Caco-2 (cell line): Measurements from ENCODE around the gene FAM98C. TPM values are rescaled to one million over a fixed set of nuclear protein-coding genes. Genes with fewer than 3 reads are reported as not detected.
A peak's percentile ranks its signal among the peaks of the same experiment; 100 is the strongest.

Experiments used
- BruUV-seq: library from RNA; stranded (reverse); fragments of 400-500 nt; replicated peaks from 2 replicates; lab custom pipeline; 2021; lab: Mats Ljungman, UMichigan
- CTCF ChIA-PET: fragments of 300-600 bp; sonication (Branson Sonifier 250); formaldehyde crosslinking; loops from one replicate; lab custom pipeline; 2022; ENCODE audit warnings: antibody characterized with exemption; lab: Charles Lee
- POLR2A ChIA-PET: fragments of 300-600 bp; sonication (Branson Sonifier 250); formaldehyde crosslinking; loops from one replicate; lab custom pipeline; 2022; ENCODE audit warnings: antibody characterized with exemption; lab: Charles Lee
- DNase-seq, 2 experiments: peaks; one replicate each; pipeline versions ENCODE4 v3.0.0 to v3.0.0-alpha.2; 2020 to 2022
- H3K27me3 ChIP-seq: replicated peaks from 2 replicates; pipeline ENCODE4 v1.6.0; 2011; ENCODE audit warnings: low read length; ENCODE audit not compliant: control insufficient read depth, insufficient read depth
- H3K36me3 ChIP-seq: 2 replicates; pipeline ENCODE4 v1.5.1; 2011; ENCODE audit warnings: low read length; ENCODE audit not compliant: control insufficient read depth, insufficient read depth
- H3K4me1 ChIP-seq: fragments of 250-450 bp; sonication (Bioruptor Pico); 2 replicates; pipeline ENCODE4 v1.5.1; 2020; ENCODE audit warnings: mild to moderate bottlenecking
- H3K4me3 ChIP-seq: 2 replicates; pipeline ENCODE4 v1.5.1; 2011; ENCODE audit warnings: low read depth, mild to moderate bottlenecking, control low read depth, low read length
- H3K9me3 ChIP-seq: fragments of 250-450 bp; sonication (Bioruptor Pico); 2 replicates; pipeline ENCODE4 v1.5.1; 2020; ENCODE audit warnings: mild to moderate bottlenecking, moderate library complexity
- H3K27ac Mint-ChIP-seq: one replicate; pipeline ENCODE4 v1.8.0; 2022; ENCODE audit warnings: mixed read lengths; ENCODE audit not compliant: unreplicated experiment
- H3K27me3 Mint-ChIP-seq: one replicate; pipeline ENCODE4 v1.8.0; 2022; ENCODE audit warnings: mixed read lengths; ENCODE audit not compliant: insufficient read depth, unreplicated experiment
- H3K36me3 Mint-ChIP-seq: one replicate; pipeline ENCODE4 v1.8.0; 2022; ENCODE audit warnings: mild to moderate bottlenecking, mixed read lengths; ENCODE audit not compliant: insufficient read depth, unreplicated experiment
- H3K4me1 Mint-ChIP-seq: one replicate; pipeline ENCODE4 v1.8.0; 2022; ENCODE audit warnings: low read depth, mixed read lengths; ENCODE audit not compliant: unreplicated experiment
- H3K4me3 Mint-ChIP-seq: one replicate; pipeline ENCODE4 v1.8.0; 2022; ENCODE audit warnings: mild to moderate bottlenecking, moderate library complexity, mixed read lengths; ENCODE audit not compliant: unreplicated experiment
- H3K9me3 Mint-ChIP-seq: one replicate; pipeline ENCODE4 v1.8.0; 2022; ENCODE audit warnings: mixed read lengths; ENCODE audit not compliant: unreplicated experiment
- CTCF ChIP-seq, 2 experiments: fragments of 200-600 bp in 1 of 2; IDR thresholded peaks; 1 replicate in 1 of 2; 2 replicates in 1 of 2; pipeline versions ENCODE4 v1.5.1 to v1.8.0; 2011 to 2022; ENCODE audit warnings: antibody characterized with exemption in 1 of 2, control low read depth in 1 of 2, inconsistent platforms in 1 of 2, low read depth in 1 of 2, low read length in 1 of 2, mild to moderate bottlenecking in 1 of 2, moderate library complexity in 1 of 2; ENCODE audit not compliant: insufficient read depth in 1 of 2, severe bottlenecking in 1 of 2, unreplicated experiment in 1 of 2
- intact Hi-C: fragments of 100-400 bp; cut with micrococcal nuclease; formaldehyde crosslinking; loops from one replicate; pipeline ENCODE4 v1.10.0; 2022; ENCODE audit not compliant: unreplicated experiment
- total RNA-seq: library from RNA; stranded (reverse); gene quantifications from 2 replicates; pipeline ENCODE4 v1.2.3, GENCODE V29; 2022

FAM98C gene
- total RNA-seq, 1 experiment from 2014 or later = 19.7 TPM

GRCh38 chr19:38429811-38430156 lies 26.9 kb downstream of the FAM98C start:
- intact Hi-C loops = no loop called here
- DNase-seq = no peak
- Histone ChIP-seq H3K4me3 (no peak overlapping the region), H3K27me3 (no peaks in the 10 kb centered on the region), H3K36me3 (no peaks in the 10 kb centered on the region), H3K9me3 (no peaks in the 10 kb centered on the region), H3K4me1 (no peaks in the 10 kb centered on the region)
- TF ChIP-seq CTCF (IDR thresholded peaks at IDR 0.05; ENCODE audit: insufficient read depth in 1 of 2, low read depth in 1 of 2, low read length in 1 of 2, severe bottlenecking in 1 of 2, unreplicated experiment in 1 of 2) = no peak
- Mint-ChIP-seq H3K27me3 (peaks cover 10% of the 10 kb centered on the region), H3K9me3 (no peaks in the 10 kb centered on the region), H3K4me1 (peaks cover 7% of the 10 kb centered on the region), H3K4me3 (no peak overlapping the region), H3K36me3 (no peaks in the 10 kb centered on the region), H3K27ac (no peak overlapping the region)
- ChIA-PET CTCF (no interaction called here), POLR2A (no interaction called here)
- BruUV-seq = no TSS peak

DNA sequence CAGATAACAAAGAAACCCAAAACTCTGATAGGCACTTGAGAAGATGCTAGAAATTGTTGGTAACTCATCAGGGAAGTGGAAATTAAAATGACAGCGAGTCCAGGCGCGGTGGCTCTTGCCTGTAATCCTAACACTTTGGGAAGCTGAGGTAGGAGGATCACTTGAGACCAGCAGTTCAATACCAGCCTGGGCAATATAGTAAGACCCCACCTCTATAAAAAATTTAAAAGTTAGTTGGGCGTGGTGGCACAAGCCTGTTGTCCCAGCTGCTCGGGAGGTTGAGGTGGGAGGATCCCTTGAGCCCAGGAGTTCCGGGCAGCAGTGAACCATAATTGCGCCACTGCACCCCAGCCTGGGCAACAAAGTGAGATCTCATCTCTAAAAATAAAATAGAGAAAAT lies 28.0 kb downstream of the FAM98C start:
- Histone ChIP-seq H3K27me3 (no peaks in the 10 kb centered on the region), H3K9me3 (no peaks in the 10 kb centered on the region), H3K36me3 (no peaks in the 10 kb centered on the region), H3K4me3 (no peak overlapping the region), H3K4me1 (no peaks in the 10 kb centered on the region)
- intact Hi-C loops = no loop called here
- BruUV-seq = no TSS peak
- no peaks in the 10 kb centered on the region for H3K36me3 Mint-ChIP-seq
- H3K4me3 Mint-ChIP-seq = no peak overlapping the region
- ChIA-PET CTCF (no interaction called here), POLR2A (no interaction called here)
- no peak for DNase-seq
- H3K27me3 Mint-ChIP-seq = peaks cover 10% of the 10 kb centered on the region
- H3K4me1 Mint-ChIP-seq = peaks cover 7% of the 10 kb centered on the region
- TF ChIP-seq CTCF (IDR thresholded peaks at IDR 0.05; ENCODE audit: insufficient read depth in 1 of 2, low read depth in 1 of 2, low read length in 1 of 2, severe bottlenecking in 1 of 2, unreplicated experiment in 1 of 2) = no peak
- no peak overlapping the region for H3K27ac Mint-ChIP-seq
- no peaks in the 10 kb centered on the region for H3K9me3 Mint-ChIP-seq

DNA sequence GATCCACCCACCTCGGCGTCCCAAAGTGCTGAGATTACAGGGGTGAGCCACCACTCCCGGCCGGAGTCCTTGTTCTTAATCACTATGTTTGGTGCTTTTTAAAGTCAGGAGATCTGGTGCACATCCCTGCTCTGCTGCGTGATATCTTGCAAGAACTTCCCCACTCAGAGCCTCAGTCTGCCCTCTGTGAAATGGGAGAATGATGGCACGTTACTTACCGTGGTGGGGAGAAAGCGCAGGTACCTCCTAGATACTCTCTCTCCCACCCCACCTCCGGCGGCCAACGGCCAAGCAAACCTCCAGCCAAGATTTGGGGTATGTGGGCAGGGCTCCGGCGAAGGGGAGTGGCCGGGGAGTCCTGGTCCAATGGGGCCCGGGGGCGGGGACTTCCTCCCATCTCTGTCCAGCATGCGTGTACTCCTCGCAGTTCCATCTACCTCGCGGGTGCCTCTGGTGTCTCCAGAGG lies 30.4 kb downstream of the FAM98C start, which contains the start of gene RYR1:
RYR1 (plus strand) TSS at position 424 of the 466 bp plus-strand sequence. CDS start 139 bp downstream, outside the sequence.
- no peaks in the 10 kb centered on the region for H3K9me3 ChIP-seq
- H3K36me3 ChIP-seq = no peaks in the 10 kb centered on the region
- H3K4me3 Mint-ChIP-seq = no peak within 1 kb of the TSS
- no peaks in the 10 kb centered on the region for H3K4me1 ChIP-seq
- peak in 1 of 2 experiments; percentile 27 for DNase-seq
- no peak within 1 kb of the TSS for H3K4me3 ChIP-seq
- H3K4me1 Mint-ChIP-seq = peaks cover 7% of the 10 kb centered on the region
- no peaks in the 10 kb centered on the region for H3K36me3 Mint-ChIP-seq
- ChIA-PET POLR2A (no interaction called here), CTCF (no interaction called here)
- no peak for TF ChIP-seq CTCF (IDR thresholded peaks at IDR 0.05; ENCODE audit: insufficient read depth in 1 of 2, low read depth in 1 of 2, low read length in 1 of 2, severe bottlenecking in 1 of 2, unreplicated experiment in 1 of 2)
- intact Hi-C loops = no loop called here
- no TSS peak for BruUV-seq
- no peaks in the 10 kb centered on the region for H3K27me3 ChIP-seq
- peaks cover 8% of the 10 kb centered on the region for H3K27me3 Mint-ChIP-seq
- no peaks in the 10 kb centered on the region for H3K9me3 Mint-ChIP-seq
- H3K27ac Mint-ChIP-seq = no peak within 1 kb of the TSS
